GM18861 (cell line): ENCODE results near the gene PDE8B.
"Not testable (repeated sequence)": the region's sequence is repeated elsewhere in the genome, so short reads cannot be mapped to it uniquely, and the experiment has no call there.

Source experiments
- ATAC-seq: cut with Tn5 transposase; IDR thresholded peaks from one replicate; pipeline ENCODE4 v1.9.1; 2021; ENCODE audit not compliant: unreplicated experiment

Gene PDE8B

DNA sequence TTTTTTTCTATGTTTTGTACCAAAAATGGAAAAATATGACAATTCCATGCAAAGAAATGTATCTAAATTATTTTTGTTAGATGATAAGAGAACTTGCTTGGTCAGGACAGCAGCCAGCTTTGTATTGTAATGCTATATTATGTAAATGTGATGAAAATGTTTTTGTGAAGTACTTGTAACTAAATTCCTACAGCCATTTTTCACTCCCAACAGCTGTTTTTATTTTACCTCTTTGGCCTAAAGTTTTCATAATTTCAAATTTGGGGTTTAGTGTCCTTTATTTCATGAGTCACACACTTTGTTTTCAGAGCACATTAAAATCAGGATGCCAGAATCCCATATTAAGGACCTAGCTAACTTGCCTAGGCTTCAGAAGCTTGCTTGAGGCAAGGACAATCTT, 217.5 kb downstream of the PDE8B start:
- ATAC-seq: no peak

DNA sequence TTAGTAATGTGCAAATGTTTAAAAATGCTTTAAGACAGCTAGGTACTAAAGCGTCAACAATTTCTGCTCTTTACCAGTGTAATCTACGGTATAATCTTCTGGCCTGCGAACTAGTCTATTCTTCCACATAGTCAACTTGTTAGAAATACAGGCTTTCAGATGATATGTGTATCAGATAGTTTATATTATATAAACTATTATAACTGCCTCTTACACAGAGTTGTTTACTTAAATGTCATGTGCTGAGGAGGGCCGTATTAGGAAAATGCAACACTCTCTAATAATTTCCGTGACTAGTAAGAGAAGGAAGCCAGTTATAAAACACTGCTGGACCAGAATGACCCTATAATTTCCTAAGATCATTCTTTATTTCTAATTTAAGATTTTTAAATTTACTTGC, 218.0 kb downstream of the PDE8B start:
- no peak for ATAC-seq

DNA sequence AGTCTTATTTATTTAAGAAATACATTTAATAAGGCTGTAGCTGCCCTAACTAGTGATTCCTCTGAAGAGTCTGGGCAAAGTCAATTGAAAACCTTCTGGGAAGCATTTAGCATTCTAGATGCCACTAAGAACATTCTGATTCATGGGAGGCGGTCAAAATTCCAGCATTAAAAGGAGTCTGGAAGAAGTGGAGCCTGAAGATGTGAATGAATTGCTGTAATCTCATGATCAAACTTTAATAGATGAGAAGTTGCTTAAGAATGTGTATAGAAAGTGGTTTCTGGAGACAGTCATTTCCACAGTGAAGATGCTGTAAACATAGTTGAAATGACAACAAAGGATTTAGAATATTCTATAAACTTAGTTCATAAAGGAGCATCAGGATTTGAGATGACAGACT, 220.2 kb downstream of the PDE8B start:
- ATAC-seq: no peak

DNA sequence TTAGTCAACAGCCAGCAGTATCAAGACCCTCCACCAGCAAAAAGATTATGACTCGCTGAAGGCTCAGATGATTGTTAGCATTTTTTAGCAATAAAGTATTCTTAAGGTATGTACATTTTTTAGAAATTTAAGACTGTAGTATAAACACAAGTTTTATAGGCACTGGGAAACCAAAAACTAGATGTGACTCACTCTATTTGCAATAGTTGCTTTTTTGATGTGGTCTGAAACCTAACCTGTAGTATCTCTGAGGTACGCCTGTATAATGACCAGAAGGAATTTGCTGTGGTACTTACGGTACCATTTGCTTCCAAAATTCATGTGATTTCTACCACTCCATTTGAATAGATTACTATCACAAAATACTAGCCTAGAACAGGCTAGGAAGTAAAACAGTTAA, 220.8 kb downstream of the PDE8B start:
- ATAC-seq: no peak

DNA sequence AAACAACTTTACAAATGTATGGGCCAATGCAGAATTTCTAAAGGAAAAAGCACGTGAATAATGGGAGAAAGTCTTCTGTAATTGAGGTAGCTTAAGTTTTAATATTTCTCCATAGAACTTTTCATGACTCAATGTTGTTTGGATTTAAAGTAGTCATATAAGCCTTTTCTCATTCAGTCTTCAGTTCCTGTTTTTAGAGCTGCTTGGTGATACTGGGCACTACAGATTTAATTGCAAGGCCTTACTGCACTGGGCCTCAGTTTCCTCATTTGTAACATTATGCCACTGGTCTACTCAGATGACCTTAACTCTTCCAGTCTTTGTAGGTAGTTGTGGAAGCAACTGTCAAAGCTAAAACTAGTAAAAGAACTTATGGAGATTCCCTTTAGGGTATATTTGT, 221.2 kb downstream of the PDE8B start:
- no peak for ATAC-seq

DNA sequence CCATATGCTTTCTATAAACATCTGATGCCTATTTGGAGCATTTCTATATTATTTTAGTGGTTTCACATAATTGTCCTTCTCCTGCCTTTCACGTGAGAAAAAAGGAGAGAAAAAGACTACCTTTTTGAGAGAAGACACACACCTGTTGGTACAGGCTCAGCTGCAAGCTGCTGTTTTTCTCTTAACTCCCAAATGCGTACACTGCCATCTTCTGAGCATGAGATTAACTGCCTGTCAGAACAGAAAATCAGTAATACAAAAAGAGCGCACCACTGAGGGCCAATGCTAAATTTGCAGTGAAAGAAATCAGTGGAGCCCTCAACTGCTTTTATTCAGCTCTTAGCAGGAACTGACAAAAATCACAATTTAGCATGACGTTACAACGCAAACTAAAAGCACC, 226.7 kb downstream of the PDE8B start:
- ATAC-seq: no peak

DNA sequence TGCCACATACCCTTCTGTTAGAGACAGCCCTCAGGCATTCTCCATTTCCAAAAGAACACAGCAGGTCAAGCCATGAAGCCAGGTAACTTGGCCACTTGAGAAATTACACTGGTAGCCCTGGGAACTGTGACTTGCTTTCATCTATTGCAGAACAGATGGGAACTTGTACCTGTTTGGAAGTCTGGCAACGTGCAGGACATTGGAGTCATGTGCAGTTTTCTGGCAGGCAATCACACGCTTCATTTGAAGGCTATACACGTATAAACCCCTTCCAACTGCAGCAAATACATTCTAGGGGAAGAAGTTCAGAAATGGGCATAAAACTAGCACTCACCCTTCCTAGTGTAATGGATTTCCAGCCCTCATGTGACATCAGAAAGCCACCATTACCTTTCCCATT, 227.6 kb downstream of the PDE8B start:
- ATAC-seq: no peak

DNA sequence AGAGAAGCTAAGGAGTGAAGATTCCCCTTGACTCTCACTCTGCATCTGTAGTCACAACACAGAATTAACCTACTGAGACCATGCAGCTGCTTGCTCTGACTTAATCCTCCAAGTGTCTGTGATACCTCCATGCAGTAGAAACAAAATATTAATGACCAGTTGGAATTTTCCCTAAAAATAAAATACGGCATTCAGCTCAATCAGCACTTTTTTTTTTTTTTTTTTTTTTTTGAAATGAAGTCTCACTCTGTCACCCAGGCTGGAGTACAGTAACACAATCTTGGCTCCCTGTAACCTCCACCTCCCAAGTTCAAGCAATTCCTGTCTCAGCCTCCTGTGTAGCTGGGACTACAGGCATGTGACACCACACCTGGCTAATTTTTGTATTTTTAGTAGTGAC, 233.2 kb downstream of the PDE8B start:
- no peak for ATAC-seq

DNA sequence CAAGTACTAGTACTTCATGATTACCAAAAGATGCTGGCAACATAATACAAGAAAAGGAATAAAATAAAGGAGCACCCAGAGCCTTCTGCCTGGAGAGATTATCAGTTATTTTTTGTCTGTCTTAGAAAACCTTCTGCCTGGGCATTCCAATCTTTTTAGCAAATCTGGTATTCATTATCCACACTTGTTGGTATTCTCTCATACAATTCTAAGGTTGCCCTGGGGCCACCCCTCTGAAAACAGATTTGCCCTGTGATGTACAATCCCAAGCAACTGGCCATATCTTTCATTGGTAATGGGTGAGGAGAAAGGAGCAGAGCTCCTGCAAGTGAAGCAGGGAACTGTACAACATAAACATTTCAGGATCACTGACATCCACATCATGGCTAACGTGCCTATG, 233.9 kb downstream of the PDE8B start:
- ATAC-seq: no peak

DNA sequence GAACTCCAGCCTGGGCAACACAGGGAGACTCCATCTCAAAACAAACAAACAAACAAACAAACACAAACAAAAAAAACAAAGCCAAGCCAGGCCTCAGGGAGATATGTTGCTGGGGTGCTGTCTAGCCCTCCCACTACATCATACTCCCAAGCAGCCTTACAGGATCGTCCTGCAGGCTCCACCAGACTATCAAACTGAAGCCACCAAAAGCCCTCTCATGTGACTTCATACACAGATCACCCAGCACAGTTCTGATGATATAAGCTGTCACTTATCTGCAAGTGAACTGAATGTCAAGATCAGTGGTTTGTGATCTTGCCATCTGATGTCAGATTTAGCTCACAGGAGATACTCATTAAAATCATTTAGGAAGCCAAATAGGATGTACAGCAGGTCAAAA, 238.4 kb downstream of the PDE8B start:
- ATAC-seq: no peak

DNA sequence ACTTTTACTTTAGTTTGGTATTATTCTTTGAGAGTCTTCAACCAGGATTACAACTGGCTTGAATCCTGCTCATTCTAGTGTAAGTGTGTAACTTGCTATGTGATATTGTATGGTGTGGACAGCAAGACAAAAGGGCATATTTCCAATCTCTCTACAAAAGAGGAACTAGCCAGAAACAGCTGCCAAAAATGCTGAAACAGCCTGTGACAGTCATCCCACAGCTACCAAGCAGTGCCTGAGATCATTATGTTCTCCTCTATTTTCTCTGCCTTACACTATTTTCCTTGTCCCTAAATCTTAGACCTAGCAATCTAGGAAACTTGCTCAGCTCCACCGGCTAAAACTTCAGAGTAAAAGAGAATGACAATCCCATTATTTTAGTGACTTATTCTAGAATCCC, 238.8 kb downstream of the PDE8B start:
- ATAC-seq: no peak

DNA sequence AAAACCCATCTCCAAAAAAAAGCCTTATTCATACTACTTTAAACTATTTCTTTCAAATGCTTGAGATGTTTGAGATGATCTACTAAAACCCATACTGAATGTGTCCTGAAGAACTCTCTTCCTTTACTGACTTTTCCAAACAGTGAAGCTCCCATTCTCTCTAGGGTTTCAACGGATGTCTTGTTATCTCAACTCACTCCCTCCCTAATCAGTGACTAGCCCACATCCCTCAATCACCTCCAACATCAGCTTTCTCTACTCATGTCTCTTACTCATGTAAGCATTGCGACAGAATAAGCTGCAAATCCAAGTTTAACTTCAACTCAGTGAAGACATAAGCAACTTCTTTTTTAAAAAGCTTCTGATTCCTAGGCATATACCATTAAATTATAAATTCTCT, 239.5 kb downstream of the PDE8B start:
- ATAC-seq: no peak

DNA sequence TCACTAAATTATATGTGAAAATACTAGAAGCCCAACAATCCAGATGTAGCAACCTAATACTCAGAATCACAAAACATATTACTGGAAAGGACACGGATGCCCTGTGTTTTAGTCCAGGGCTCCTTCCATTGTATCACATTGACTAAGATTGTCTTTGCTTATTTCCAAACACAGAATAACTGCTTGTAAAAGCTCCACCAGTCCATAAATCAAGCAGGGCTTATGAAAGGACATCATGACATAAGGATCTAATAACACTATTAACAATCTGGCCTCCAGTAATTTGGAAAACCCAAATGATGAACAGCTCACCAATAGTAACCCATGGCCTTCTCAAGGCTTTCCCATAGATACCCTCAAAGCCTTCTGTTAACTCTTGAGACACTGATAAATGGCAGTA, 241.9 kb downstream of the PDE8B start:
- no peak for ATAC-seq

DNA sequence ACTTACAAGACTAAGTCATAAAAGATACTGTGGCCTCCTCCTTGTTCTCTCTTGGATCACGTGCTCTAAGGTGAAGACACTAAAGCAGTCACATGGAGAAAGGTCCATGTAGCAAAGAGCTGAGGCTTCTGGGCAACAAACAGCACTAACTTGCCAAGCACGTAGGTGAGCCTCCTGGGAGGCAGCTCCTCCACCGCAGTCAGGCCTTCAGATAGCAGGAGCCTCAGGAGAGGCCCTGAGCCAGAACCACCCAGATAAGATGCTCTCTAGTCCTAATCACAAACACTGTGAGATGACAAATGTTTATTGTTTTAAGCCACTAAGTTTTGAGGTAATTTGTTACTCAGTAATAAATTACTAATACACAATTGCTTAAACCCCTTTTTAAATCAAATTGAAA, 243.6 kb downstream of the PDE8B start:
- no peak for ATAC-seq

DNA sequence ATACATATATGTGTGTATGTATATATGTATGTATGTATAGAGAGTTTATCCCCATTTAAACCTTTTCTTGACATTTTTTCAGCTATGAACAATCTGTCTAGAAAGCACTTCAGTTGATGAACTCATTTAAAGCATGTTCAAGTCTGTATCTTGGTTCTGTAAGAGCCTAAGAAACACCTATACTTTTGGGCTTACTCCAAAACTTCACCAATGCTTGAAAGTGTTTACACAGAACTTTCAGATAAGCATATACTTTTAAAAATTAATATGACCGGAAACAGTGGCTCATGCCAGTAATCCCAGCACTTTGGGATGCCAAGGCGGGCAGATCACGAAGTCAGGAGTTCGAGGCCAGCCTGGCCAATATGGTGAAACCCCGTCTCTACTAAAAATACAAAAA, 250.8 kb downstream of the PDE8B start:
- no peak for ATAC-seq

DNA sequence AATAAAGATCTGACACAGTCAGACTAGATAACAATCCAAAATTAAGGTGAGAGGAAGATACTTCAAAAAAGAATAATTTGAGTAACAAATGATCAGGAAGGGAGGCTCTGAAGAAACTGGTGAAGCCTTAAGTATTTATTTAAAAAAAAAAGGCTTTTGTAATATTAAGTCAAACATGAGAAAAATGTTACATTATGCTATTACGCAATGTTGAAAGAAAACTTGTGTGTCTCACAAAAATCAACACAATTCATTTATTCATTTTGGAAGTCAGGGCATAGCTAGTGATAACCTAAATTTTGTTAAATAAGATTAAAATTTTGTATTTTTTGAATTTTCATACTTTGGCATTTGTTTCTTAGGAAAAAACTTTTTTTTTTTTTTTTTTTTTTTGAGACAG, 253.4 kb downstream of the PDE8B start:
- no peak for ATAC-seq

DNA sequence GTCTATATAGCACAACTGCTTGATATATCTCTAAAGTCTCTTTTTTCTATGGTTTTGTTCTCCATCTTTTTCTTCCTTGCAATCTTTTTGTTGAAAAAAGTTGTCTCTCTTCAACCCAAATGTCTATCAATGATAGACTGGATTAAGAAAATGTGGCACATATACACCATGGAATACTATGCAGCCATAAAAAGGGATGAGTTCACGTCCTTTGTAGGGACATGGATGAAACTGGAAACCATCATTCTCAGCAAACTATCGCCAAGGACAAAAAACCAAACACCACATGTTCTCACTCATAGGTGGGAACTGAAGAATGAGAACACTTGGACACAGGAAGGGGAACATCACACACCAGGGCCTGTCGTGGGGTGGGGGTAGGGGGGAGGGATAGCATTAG, 258.4 kb downstream of the PDE8B start:
- ATAC-seq: not testable (repeated sequence)

DNA sequence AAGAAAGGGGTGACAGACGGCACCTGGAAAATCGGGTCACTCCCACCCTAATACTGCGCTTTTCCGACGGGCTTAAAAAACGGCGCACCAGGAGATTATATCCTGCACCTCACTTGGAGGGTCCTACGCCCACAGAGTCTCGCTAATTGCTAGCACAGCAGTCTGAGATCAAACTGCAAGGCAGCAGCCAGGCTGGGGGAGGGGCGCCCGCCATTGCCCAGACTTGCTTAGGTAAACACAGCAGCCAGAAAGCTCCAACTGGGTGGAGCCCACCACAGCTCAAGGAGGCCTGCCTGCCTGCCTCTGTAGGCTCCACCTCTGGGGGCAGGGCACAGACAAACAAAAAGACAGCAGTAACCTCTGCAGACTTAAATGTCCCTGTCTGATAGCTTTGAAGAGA, 264.6 kb downstream of the PDE8B start:
- ATAC-seq: not testable (repeated sequence)
